Mucosa of descending colon (tissue), 3 donors: Measurements from ENCODE around the gene ALX3. TPM values are rescaled to one million over a fixed set of nuclear protein-coding genes. Genes with fewer than 3 reads are reported as not detected.
"Not testable (repeated sequence)": the region's sequence is repeated elsewhere in the genome, so short reads cannot be mapped to it uniquely, and the experiment has no call there.

Source experiments
- ATAC-seq: fragments of 200-7000 bp; cut with Tn5 transposase; one replicate; pipeline ENCODE4 v1.9.1; 2020; ENCODE audit warnings: mild to moderate bottlenecking, moderate library complexity
- DNase-seq, 3 donors: peaks; one replicate each; pipeline ENCODE4 v3.0.0-alpha.2; 2020
- H3K36me3 ChIP-seq: fragments of 200-600 bp; one replicate; pipeline ENCODE4 v1.8.0; 2021; ENCODE audit warnings: low read depth, mild to moderate bottlenecking
- H3K4me1 ChIP-seq: fragments of 200-600 bp; one replicate; pipeline ENCODE4 v1.8.0; 2021; ENCODE audit warnings: low read depth, mild to moderate bottlenecking
- H3K4me3 ChIP-seq: fragments of 200-600 bp; one replicate; pipeline ENCODE4 v1.8.0; 2021; ENCODE audit warnings: mild to moderate bottlenecking
- H3K9me3 ChIP-seq: fragments of 200-600 bp; one replicate; pipeline ENCODE4 v1.8.0; 2021; ENCODE audit warnings: mild to moderate bottlenecking
- CTCF ChIP-seq: fragments of 200-600 bp; IDR thresholded peaks from one replicate; pipeline ENCODE4 v1.8.0; 2022; ENCODE audit warnings: antibody characterized with exemption, mild to moderate bottlenecking
- intact Hi-C, 2 donors: fragments of 100-400 bp; cut with DNase I in 1 of 2; cut with micrococcal nuclease in 1 of 2; formaldehyde crosslinking; loops; one replicate each; pipeline versions ENCODE4 v1.11.0 to v1.11.1; 2022; cut with DNase I, micrococcal nuclease
- total RNA-seq, 3 donors: library from RNA; stranded (reverse); fragmentation: NEBNext Ultra II Directional in 2 of 3; extraction: Animal tissue kit (Norgen Biotek cat#: 25700) in 2 of 3; gene quantifications; one replicate each; pipeline versions ENCODE4 v1.2.1 to v1.2.4, GENCODE V29; 2021 to 2023
- donor health status: DM: no; HTN: no; CAD: no; lungs with moderate emphysema.
- donor health status: DM: no; HTN: no; CAD: no.
- donor health status: DM: no; HTN: yes; CAD: no.

Gene ALX3
- total RNA-seq, 3 donors from 2014 or later = not detected

DNA sequence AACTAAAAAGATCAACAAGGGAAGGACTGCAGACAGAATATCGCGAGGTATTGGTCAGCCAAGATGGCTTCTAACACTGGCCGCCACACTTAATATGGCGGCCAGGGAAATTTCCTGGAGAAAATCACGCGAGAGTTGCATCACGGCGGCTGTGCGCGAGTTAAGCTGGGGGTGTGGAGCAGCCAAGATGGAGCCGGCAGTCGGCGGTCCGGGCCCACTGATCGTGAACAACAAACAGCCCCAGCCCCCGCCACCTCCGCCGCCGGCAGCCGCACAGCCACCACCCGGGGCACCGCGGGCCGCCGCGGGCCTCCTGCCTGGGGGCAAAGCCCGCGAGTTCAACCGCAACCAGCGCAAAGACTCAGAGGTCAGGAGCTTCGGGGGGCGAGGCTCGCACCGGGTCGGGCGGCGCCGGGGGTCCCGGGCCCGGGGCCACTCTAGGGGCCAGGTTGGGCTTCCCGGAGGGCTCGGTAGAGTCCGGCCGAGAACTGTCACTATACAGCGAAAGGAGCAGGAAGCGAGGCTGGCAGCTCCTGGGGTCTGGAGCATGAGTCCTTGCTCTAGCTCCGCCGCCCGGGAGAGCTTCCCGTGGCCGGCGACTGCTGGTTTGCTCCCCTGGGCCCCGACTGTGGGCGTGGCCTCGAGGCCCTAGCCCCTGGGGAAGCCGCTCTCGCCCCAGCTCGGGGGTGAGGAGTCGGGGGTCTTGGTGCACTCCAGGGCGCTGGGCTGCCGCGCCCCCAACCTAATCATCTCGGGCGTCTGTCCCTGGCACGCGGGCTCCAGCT is 35.8 kb downstream of the ALX3 start, which contains the start of gene STRIP1:
TSS of gene STRIP1 (plus strand) at position 174 of the 785 bp plus-strand sequence. CDS start at position 188, 14 bp downstream.
- H3K4me1 ChIP-seq = peaks cover 10% of the 10 kb centered on the region
- peak within 1 kb of the TSS; percentile 100 for H3K4me3 ChIP-seq
- ATAC-seq = peak; percentile 97
- no peaks in the 10 kb centered on the region for H3K9me3 ChIP-seq
- TF ChIP-seq CTCF = no peak
- no peaks in the 10 kb centered on the region for H3K36me3 ChIP-seq
- peak; percentile 94 to 95 (median 94) for DNase-seq
- intact Hi-C loops = no loop called here

DNA sequence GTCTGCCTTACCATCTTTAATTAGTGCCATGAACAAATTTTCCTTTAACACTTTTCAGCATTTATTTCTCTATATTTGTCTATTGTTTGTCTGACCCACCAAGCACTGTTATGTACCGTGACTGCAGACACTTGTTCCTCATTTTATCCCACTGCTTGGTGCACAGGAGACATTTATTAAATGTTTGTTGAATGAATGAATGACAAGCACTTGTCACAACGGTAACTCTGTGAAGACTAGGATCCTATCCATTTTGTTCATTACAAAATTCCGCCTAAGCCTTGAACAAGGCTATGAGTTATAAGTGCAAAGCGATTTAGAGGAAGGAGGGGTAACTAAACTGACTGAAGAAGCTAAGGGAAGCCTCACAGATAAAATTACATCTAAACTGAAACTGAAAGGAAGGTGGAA is 36.4 kb downstream of the ALX3 start:
- intact Hi-C loops = no loop called here
- no peak for DNase-seq
- TF ChIP-seq CTCF = no peak
- ATAC-seq = no peak
- no peaks in the 10 kb centered on the region for H3K9me3 ChIP-seq
- no peak overlapping the region for H3K4me3 ChIP-seq
- no peaks in the 10 kb centered on the region for H3K36me3 ChIP-seq
- H3K4me1 ChIP-seq = peaks cover 10% of the 10 kb centered on the region

DNA sequence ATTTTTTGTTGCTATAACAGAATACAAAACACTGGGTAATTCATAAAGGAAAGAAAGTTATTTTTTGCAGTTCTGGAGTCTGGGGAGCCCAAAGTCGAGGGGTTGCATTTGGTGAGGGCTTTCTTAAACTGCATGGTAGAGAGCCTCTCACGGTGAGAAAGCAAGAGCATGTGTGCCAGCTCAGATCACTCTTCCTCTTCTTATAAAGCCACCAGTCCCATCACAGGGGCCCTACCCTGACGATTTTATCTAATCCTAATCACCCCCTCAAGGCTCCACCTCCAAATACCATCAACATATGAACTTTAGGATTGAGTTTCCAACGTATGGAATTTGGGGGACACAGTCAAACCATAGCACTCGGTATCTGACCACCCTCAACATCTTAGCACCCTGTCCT is 37.1 kb downstream of the ALX3 start:
- no peak overlapping the region for H3K4me3 ChIP-seq
- no peak for TF ChIP-seq CTCF
- peaks cover 10% of the 10 kb centered on the region for H3K4me1 ChIP-seq
- H3K9me3 ChIP-seq = no peaks in the 10 kb centered on the region
- intact Hi-C loops = no loop called here
- DNase-seq (no peak), ATAC-seq (no peak)
- H3K36me3 ChIP-seq = no peaks in the 10 kb centered on the region

GRCh38 chr1:110032327-110032726 is 38.1 kb downstream of the ALX3 start:
- Histone ChIP-seq H3K4me3 (no peak overlapping the region), H3K9me3 (no peaks in the 10 kb centered on the region), H3K4me1 (peaks cover 10% of the 10 kb centered on the region), H3K36me3 (no peaks in the 10 kb centered on the region)
- no peak for ATAC-seq
- DNase-seq = no peak
- no peak for TF ChIP-seq CTCF
- intact Hi-C loops = no loop called here

- H3K4me3 ChIP-seq, DNase-seq, H3K9me3 ChIP-seq, ATAC-seq, H3K36me3 ChIP-seq, H3K4me1 ChIP-seq, intact Hi-C loops: not testable (repeated sequence)
Observed at GRCh38 chr1:110030687-110031086, 39.8 kb downstream of the ALX3 start.

- no peak for TF ChIP-seq CTCF
- no peak for ATAC-seq
- no peak overlapping the region for H3K4me3 ChIP-seq
- no peak for DNase-seq
- H3K36me3 ChIP-seq = peaks cover 7% of the 10 kb centered on the region
- no peaks in the 10 kb centered on the region for H3K4me1 ChIP-seq
- H3K9me3 ChIP-seq = no peaks in the 10 kb centered on the region
- intact Hi-C loops = no loop called here
Observed at GRCh38 chr1:110024613-110025012, 45.9 kb downstream of the ALX3 start.
